Psoas muscle (tissue), 8 donors: ENCODE results near the gene DDR1. TPM values are rescaled to one million over a fixed set of nuclear protein-coding genes. Genes with fewer than 3 reads are reported as not detected.
"Not testable (repeated sequence)": the region's sequence is repeated elsewhere in the genome, so short reads cannot be mapped to it uniquely, and the experiment has no call there.

Source experiments
- ATAC-seq, 4 donors: fragments of 200-7000 bp; cut with Tn5 transposase; one replicate each; pipeline ENCODE4 v1.9.1; 2020; ENCODE audit warnings: moderate library complexity in 3 of 4, mild to moderate bottlenecking in 2 of 4
- DNase-seq, 2 donors: peaks; one replicate each; pipeline ENCODE4 v3.0.0-alpha.2; 2020
- H3K27ac ChIP-seq: fragments of 200-600 bp; one replicate; pipeline ENCODE4 v1.8.0; 2022
- H3K27me3 ChIP-seq, 3 donors: fragments of 200-600 bp in 1 of 3; one replicate each; pipeline versions ENCODE4 v1.6.1 to v1.8.0; 2013 to 2022; ENCODE audit warnings: low read length in 2 of 3, mild to moderate bottlenecking in 2 of 3, moderate library complexity in 1 of 3; ENCODE audit not compliant: insufficient read depth in 3 of 3
- H3K36me3 ChIP-seq, 2 donors: fragments of 200-600 bp in 1 of 2; one replicate each; pipeline versions ENCODE4 v1.6.1 to v1.8.0; 2013 to 2022; ENCODE audit warnings: low read depth in 1 of 2, mild to moderate bottlenecking in 1 of 2, moderate library complexity in 1 of 2; ENCODE audit not compliant: insufficient read depth in 1 of 2
- H3K4me1 ChIP-seq: fragments of 200-600 bp; one replicate; pipeline ENCODE4 v1.8.0; 2022
- H3K4me3 ChIP-seq: fragments of 200-600 bp; one replicate; pipeline ENCODE4 v1.8.0; 2022; ENCODE audit warnings: mild to moderate bottlenecking
- H3K9me3 ChIP-seq: fragments of 200-600 bp; one replicate; pipeline ENCODE4 v1.8.0; 2022
- WGBS, 3 donors: extraction: QIAGEN DNeasy Blood & Tissue Kit; methylation state at CpG; one replicate each; pipeline versions ENCODE4 v1.1.6 to v1.1.7; 2013; 5-methylcytosine and 5-hydroxymethylcytosine counted together
- intact Hi-C, 2 donors: fragments of 100-400 bp; cut with DNase I; formaldehyde crosslinking; loops; one replicate each; pipeline versions ENCODE4 v1.11.0 to v1.14.2; 2022
- polyA plus RNA-seq, 3 donors: library from polyadenylated mRNA; stranded (reverse); fragments of 200-250 nt; gene quantifications; one replicate each; pipeline ENCODE4 v1.2.3, GENCODE V29; 2013
- total RNA-seq, 4 donors: library from RNA; stranded (reverse); fragmentation: NEBNext Ultra II Directional in 2 of 4; extraction: Animal tissue kit (Norgen Biotek cat#: 25700) in 2 of 4; gene quantifications; one replicate each; pipeline versions ENCODE4 v1.2.1 to v1.2.4, GENCODE V29; 2021 to 2023
- TF ChIP-seq, protein P1 (sequence below): fragments of 200-600 bp; IDR thresholded peaks from one replicate; pipeline ENCODE4 v1.8.0; 2022; ENCODE audit warnings: antibody characterized with exemption
- donor health status: healthy with polysubstance abuse.
- donor health status: DM: no; HTN: no; CAD: no; lungs with moderate emphysema.
- donor health status: Bipolar disorder and iron deficiency.
- donor health status: healthy.
- donor health status: DM: yes; HTN: yes; CAD: no.
- donor health status: DM: no; HTN: no; CAD: no.
- donor health status: DM: no; HTN: no; CAD: no.
- donor health status: DM: yes; HTN: yes; CAD: no.

The DDR1 gene
- total and polyA plus RNA-seq, 7 donors, result 2.2 to 129 (median 26.3) TPM

DNA sequence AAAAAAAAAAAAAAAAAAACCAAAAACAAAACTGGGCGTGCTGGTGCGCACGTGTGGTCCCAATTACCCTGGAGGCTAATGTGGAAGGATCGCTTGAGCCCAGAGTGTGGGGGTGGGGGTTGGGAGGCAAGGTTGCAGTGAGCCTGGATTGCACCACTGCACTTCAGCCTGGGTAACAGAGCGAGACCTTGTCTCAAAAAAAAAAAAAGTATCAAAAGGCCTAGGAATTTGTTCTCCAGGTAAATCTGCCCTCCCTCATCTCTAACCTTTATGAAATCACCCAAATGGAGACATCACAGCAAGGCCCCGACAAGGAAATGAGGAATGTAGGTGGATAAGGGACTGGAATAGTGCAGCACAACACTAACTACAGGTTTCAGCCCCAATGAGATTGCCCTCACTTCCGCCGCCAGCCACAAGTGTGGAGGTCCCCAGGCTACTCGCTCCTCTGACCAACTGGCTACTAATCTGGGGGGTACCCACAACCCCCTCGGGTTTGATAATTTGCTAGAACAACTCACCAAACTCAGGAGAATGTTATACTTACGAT lies 36.8 kb upstream of the DDR1 start:
- no peaks in the 10 kb centered on the region for H3K36me3 ChIP-seq
- H3K4me3 ChIP-seq, result no peak overlapping the region
- 64 to 70% (median 69%) methylated on average over 11 of the region's 11 CpGs for WGBS, 3 donors
- TF ChIP-seq, protein P1, sequence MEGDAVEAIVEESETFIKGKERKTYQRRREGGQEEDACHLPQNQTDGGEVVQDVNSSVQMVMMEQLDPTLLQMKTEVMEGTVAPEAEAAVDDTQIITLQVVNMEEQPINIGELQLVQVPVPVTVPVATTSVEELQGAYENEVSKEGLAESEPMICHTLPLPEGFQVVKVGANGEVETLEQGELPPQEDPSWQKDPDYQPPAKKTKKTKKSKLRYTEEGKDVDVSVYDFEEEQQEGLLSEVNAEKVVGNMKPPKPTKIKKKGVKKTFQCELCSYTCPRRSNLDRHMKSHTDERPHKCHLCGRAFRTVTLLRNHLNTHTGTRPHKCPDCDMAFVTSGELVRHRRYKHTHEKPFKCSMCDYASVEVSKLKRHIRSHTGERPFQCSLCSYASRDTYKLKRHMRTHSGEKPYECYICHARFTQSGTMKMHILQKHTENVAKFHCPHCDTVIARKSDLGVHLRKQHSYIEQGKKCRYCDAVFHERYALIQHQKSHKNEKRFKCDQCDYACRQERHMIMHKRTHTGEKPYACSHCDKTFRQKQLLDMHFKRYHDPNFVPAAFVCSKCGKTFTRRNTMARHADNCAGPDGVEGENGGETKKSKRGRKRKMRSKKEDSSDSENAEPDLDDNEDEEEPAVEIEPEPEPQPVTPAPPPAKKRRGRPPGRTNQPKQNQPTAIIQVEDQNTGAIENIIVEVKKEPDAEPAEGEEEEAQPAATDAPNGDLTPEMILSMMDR, result no peak
- no peaks in the 10 kb centered on the region for H3K9me3 ChIP-seq
- H3K27me3 ChIP-seq, result no peaks in the 10 kb centered on the region
- DNase-seq, result no peak
- intact Hi-C loops, result no loop called here
- H3K4me1 ChIP-seq, result no peaks in the 10 kb centered on the region
- ATAC-seq, result no peak
- H3K27ac ChIP-seq, result no peak overlapping the region

DNA sequence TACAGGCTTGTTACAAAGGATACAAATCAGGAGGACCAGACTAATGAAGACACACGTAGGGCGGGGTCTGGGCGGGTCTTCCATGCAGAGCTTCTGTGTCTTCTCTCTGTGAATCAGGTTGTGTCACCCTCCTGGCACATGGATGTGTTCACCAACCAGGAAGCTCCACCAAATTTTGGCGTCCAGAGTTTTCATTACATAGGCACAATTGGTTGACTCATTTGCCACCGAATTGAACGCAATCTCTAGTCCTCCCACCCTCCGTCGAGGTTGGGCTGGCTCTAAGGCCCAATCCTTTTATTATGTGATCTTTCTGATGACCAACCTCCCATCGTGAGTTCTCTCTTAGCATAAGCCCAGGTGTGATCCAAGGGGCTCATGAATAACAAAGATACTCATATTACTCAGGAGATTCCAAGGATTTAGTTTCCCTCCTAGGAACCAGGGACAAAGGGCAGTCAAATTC lies 36.3 kb upstream of the DDR1 start:
- Histone ChIP-seq H3K9me3 (no peaks in the 10 kb centered on the region), H3K4me1 (no peaks in the 10 kb centered on the region), H3K27me3 (no peaks in the 10 kb centered on the region), H3K36me3 (no peaks in the 10 kb centered on the region), H3K27ac (no peak overlapping the region), H3K4me3 (no peak overlapping the region)
- TF ChIP-seq, protein P1, result no peak
- WGBS, 3 donors, result 53 to 60% (median 60%) methylated on average over 9 of the region's 9 CpGs
- DNase-seq, result no peak
- intact Hi-C loops, result no loop called here
- no peak for ATAC-seq

DNA sequence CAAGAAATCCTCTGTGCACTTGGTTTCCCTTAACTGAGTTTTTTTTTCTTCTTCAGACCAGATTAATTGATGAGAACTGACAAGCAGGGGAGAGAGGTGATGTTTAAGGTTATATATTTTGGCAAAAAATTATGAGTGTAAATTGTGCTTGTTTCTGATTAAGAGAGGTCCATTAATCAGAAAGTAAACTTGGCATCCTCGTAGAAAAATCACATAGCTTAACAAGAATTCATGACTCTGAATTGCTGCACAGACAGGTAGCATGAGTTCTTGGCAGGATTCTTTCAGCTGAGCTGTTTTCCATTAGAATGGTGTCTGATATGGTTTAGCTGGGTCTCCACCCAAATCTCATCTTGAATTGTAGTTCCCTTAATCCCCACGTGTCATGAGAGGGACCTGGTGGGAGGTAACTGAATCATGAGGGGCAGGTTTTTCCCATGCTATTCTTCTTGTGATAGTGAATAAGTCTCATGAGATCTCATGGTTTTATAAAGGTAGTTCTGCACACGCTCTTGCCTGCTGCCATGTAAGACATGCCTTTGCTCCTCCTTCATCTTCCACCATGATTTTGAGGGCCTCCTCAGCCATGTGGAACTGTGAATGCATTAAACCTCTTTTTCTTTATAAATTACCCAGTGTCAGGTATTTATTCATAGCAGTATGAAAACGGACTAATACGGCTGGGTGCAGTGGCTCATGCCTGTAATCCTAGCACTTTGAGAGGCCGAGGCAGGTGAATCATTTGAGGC lies 34.2 kb upstream of the DDR1 start:
- intact Hi-C loops, result no loop called here
- WGBS, 3 donors, result 68 to 80% (median 73%) methylated on average over 6 of the region's 6 CpGs
- H3K36me3 ChIP-seq, result no peaks in the 10 kb centered on the region
- H3K9me3 ChIP-seq, result no peaks in the 10 kb centered on the region
- no peaks in the 10 kb centered on the region for H3K27me3 ChIP-seq
- TF ChIP-seq, protein P1, result no peak
- H3K4me3 ChIP-seq, result no peak overlapping the region
- no peak overlapping the region for H3K27ac ChIP-seq
- no peak for ATAC-seq
- DNase-seq, result no peak
- no peaks in the 10 kb centered on the region for H3K4me1 ChIP-seq

DNA sequence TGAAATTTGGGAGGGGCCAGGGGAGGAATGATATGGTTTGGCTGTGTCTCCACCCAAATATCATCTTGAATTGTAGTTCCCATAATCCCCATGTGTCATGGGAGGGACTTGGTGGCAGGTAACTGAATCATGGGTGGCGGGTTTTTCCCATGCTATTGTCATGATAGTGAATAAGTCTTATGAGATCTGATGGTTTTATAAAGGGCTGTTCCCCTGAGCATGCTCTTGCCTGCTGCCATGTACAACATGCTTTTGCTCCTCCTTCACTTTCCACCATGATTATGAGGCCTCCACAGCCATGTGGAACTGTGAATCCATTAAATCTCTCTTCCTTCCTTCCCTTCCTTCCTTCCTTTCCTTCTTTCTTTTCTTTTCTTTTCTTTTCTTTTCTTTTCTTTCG lies 31.9 kb upstream of the DDR1 start:
- ATAC-seq, DNase-seq, H3K36me3 ChIP-seq, H3K4me3 ChIP-seq, H3K27me3 ChIP-seq, H3K4me1 ChIP-seq, intact Hi-C loops, H3K9me3 ChIP-seq, H3K27ac ChIP-seq: not testable (repeated sequence)
- WGBS, 3 donors, result 63 to 97% (median 93%) methylated on average over 2 of the region's 2 CpGs

DNA sequence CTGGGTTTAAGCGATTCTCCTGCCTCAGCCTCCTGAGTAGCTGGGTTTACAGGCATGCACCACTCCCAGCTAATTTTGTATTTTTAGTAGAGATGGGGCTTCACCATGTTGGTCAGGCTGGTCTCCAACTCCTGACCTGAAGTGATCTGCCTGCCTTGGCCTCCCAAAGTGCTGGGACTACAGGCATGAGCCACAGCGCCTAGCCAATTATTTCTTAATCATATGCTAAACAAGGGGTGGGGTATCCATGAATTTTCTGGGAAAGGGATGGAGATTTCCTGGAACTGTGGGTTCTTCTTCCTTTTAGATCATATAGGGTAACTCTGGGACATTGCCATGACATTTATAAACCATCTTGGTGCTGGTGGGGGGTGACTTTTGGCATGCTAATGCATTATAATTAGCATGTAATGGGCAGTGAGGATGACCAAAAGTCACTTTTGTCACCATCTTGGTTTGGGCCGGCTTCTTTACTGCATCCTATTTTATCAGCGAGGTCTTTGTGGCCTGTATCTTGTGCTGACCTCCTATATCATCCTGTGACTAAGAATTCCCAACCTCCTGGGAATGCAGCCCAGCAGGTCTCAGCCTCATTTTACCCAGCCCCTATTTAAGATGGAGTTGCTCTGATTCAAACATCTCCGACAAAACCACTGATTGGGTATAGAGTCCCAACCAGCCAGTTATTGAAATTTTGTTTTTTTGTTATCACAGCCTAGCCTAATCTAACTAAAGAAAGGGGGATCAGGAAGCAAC lies 29.9 kb upstream of the DDR1 start:
- Histone ChIP-seq H3K27ac (no peak overlapping the region), H3K27me3 (no peaks in the 10 kb centered on the region), H3K4me1 (peaks cover 6% of the 10 kb centered on the region), H3K4me3 (no peak overlapping the region), H3K36me3 (no peaks in the 10 kb centered on the region), H3K9me3 (no peaks in the 10 kb centered on the region)
- WGBS, 3 donors, result 91 to 96% (median 92%) methylated on average over 5 of the region's 5 CpGs
- intact Hi-C loops, result no loop called here
- DNase-seq (no peak), ATAC-seq (no peak)
- TF ChIP-seq, protein P1, result no peak
